PC-9 (cell line): ENCODE results near the gene BCL2L12. TPM values are rescaled to one million over a fixed set of nuclear protein-coding genes. Genes with fewer than 3 reads are reported as not detected.
A peak's percentile ranks its signal among the peaks of the same experiment; 100 is the strongest.

Experiments used
- BruUV-seq: library from RNA; stranded (reverse); fragments of 400-500 nt; replicated peaks from 2 replicates; lab custom pipeline; 2021; lab: Mats Ljungman, UMichigan
- CTCF ChIA-PET: fragments of 300-600 bp; sonication (Branson Sonifier 250); formaldehyde crosslinking; loops from one replicate; lab custom pipeline; 2022; ENCODE audit warnings: antibody characterized with exemption; lab: Charles Lee
- POLR2A ChIA-PET: fragments of 300-600 bp; sonication (Branson Sonifier 250); formaldehyde crosslinking; loops from one replicate; lab custom pipeline; 2022; ENCODE audit warnings: antibody characterized with exemption; ENCODE audit not compliant: unreplicated experiment; lab: Charles Lee
- DNase-seq, 2 experiments: peaks; one replicate each; pipeline versions ENCODE4 v3.0.0 to v3.0.0-alpha.2; 2015 to 2022; ENCODE audit warnings: mixed read lengths in 1 of 2
- H2AFZ ChIP-seq: fragments of 200-600 bp; sonication (generic); 2 replicates; pipeline ENCODE4 v1.8.1; 2017; ENCODE audit warnings: antibody characterized with exemption
- H3F3A ChIP-seq: fragments of 200-600 bp; sonication (generic); 2 replicates; pipeline ENCODE4 v1.8.1; 2017; ENCODE audit warnings: antibody characterized with exemption, mild to moderate bottlenecking, low read depth; ENCODE audit not compliant: insufficient read depth
- H3K27ac ChIP-seq: fragments of 200-600 bp; sonication (generic); 2 replicates; pipeline ENCODE4 v1.6.1; 2016; ENCODE audit warnings: mixed run types
- H3K27me3 ChIP-seq: fragments of 200-600 bp; sonication (generic); 2 replicates; pipeline ENCODE4 v1.6.1; 2016; ENCODE audit warnings: low read depth, mixed run types; ENCODE audit not compliant: insufficient read depth
- H3K36me3 ChIP-seq: fragments of 200-600 bp; sonication (generic); 2 replicates; pipeline ENCODE4 v1.6.1; 2016; ENCODE audit warnings: low read depth, mixed run types
- H3K4me1 ChIP-seq: fragments of 200-600 bp; sonication (generic); replicated peaks from 2 replicates; pipeline ENCODE4 v1.6.1; 2016; ENCODE audit warnings: mixed run types; ENCODE audit not compliant: insufficient read depth
- H3K4me2 ChIP-seq: fragments of 200-600 bp; sonication (generic); 2 replicates; pipeline ENCODE4 v1.6.1; 2017; ENCODE audit warnings: mixed run types
- H3K4me3 ChIP-seq: fragments of 200-600 bp; sonication (generic); 2 replicates; pipeline ENCODE4 v1.6.1; 2016; ENCODE audit warnings: mixed run types
- H3K79me2 ChIP-seq: fragments of 200-600 bp; sonication (generic); 2 replicates; pipeline ENCODE4 v1.6.1; 2017; ENCODE audit warnings: low read depth, mixed run types
- H3K9me2 ChIP-seq: fragments of 200-600 bp; sonication (generic); 2 replicates; pipeline ENCODE4 v1.8.1; 2017; ENCODE audit warnings: mild to moderate bottlenecking; ENCODE audit not compliant: insufficient read depth
- H3K9me3 ChIP-seq: fragments of 200-600 bp; sonication (generic); 2 replicates; pipeline ENCODE4 v1.8.1; 2016; ENCODE audit warnings: low read depth; ENCODE audit not compliant: insufficient read depth
- H4K20me1 ChIP-seq: fragments of 200-600 bp; sonication (generic); 2 replicates; pipeline ENCODE4 v1.8.1; 2017; ENCODE audit not compliant: insufficient read depth
- CTCF ChIP-seq: fragments of 200-600 bp; sonication (generic); conservative IDR thresholded peaks from 2 replicates; pipeline ENCODE4 v1.6.1; 2017; ENCODE audit warnings: mixed run types, antibody characterized with exemption, mild to moderate bottlenecking, moderate library complexity
- EZH2 ChIP-seq: fragments of 200-600 bp; sonication (generic); IDR thresholded peaks from 2 replicates; pipeline ENCODE4 v1.8.0; 2017; ENCODE audit warnings: antibody characterized with exemption, low read depth
- intact Hi-C: fragments of 100-400 bp; cut with micrococcal nuclease; formaldehyde crosslinking; loops from one replicate; pipeline ENCODE4 v1.10.0; 2022; ENCODE audit not compliant: unreplicated experiment
- total RNA-seq: library from RNA; stranded (reverse); gene quantifications from 2 replicates; pipeline ENCODE4 v1.2.3, GENCODE V29; 2021

The BCL2L12 gene
- total RNA-seq, 1 experiment from 2014 or later, result 84.8 TPM

- no peak for DNase-seq
- ChIA-PET CTCF (interaction anchor here (0.6 to 1.5 kb wide), 4 partner anchors 37 to 180 kb away, joined by 4 to 6 read pairs (median 4); partner anchors contain the start of gene PRRG2), POLR2A (interaction anchor here (0.5 to 1.8 kb wide), 15 partner anchors 9 to 1455 kb away, joined by 3 to 70 read pairs (median 7); partner anchors contain the start of genes AKT1S1, AP2A1, FUZ and IRF3)
- no peaks in the 10 kb centered on the region for H3K27me3 ChIP-seq
- peaks cover 5% of the 10 kb centered on the region; the same call in 1 of the 2 replicates for H3K36me3 ChIP-seq
- no peaks in the 10 kb centered on the region for H3K9me2 ChIP-seq
- intact Hi-C loops, result loop anchor here (1.0 to 10.0 kb wide), 9 partner anchors 27 to 767 kb away; partner anchors contain the start of genes AKT1S1, ALDH16A1, GYS1 and NOSIP
- TF ChIP-seq EZH2 (no peak), CTCF (no peak)
- peak overlapping the region; percentile 93 for H3K4me2 ChIP-seq
- H3K79me2 ChIP-seq, result peaks cover 30% of the 10 kb centered on the region
- H3K4me3 ChIP-seq, result peak overlapping the region; percentile 56
- H2AFZ ChIP-seq, result peak overlapping the region; percentile 52; the same call in 1 of the 2 replicates
- peaks cover 13% of the 10 kb centered on the region; the same call in 1 of the 2 replicates for H4K20me1 ChIP-seq
- no peaks in the 10 kb centered on the region for H3K9me3 ChIP-seq
- H3K4me1 ChIP-seq, result peaks cover 37% of the 10 kb centered on the region
- no TSS peak for BruUV-seq
- peak overlapping the region; percentile 17; the same call in 1 of the 2 replicates for H3K27ac ChIP-seq
- H3F3A ChIP-seq, result peaks cover 16% of the 10 kb centered on the region
Measured at GRCh38 chr19:49639401-49640112, 26.2 kb upstream of the BCL2L12 start.

GRCh38 chr19:49640113-49640898, 25.4 kb upstream of the BCL2L12 start, which contains the start of gene RRAS:
Gene RRAS, minus strand, starts transcription at chr19:49640143. Its CDS starts 45 bp downstream, at chr19:49640098.
- Histone ChIP-seq H3K4me2 (peak within 1 kb of the TSS; percentile 98), H3K36me3 (peaks cover 8% of the 10 kb centered on the region), H3K27ac (peak within 1 kb of the TSS; percentile 100), H3K4me1 (peaks cover 37% of the 10 kb centered on the region), H2AFZ (peak within 1 kb of the TSS; percentile 52; the same call in 1 of the 2 replicates), H3F3A (peaks cover 14% of the 10 kb centered on the region), H3K9me2 (no peaks in the 10 kb centered on the region), H3K27me3 (no peaks in the 10 kb centered on the region), H3K4me3 (peak within 1 kb of the TSS; percentile 80), H4K20me1 (peaks cover 18% of the 10 kb centered on the region; the same call in 1 of the 2 replicates), H3K79me2 (peaks cover 38% of the 10 kb centered on the region), H3K9me3 (no peaks in the 10 kb centered on the region)
- no peak for TF ChIP-seq CTCF
- TF ChIP-seq EZH2, result no peak
- intact Hi-C loops, result loop anchor here (1.0 to 10.0 kb wide), 9 partner anchors 28 to 768 kb away; partner anchors contain the start of genes AKT1S1, ALDH16A1, GYS1 and NOSIP
- ChIA-PET POLR2A (interaction anchor here (0.5 to 2.4 kb wide), 30 partner anchors 8 to 1455 kb away, joined by 3 to 70 read pairs (median 6); partner anchors contain the start of genes AKT1S1, ALDH16A1, AP2A1 and FUZ), CTCF (interaction anchor here (0.5 to 1.5 kb wide), 9 partner anchors 24 to 1368 kb away, joined by 3 to 13 read pairs (median 4); partner anchors contain the start of genes AP2A1 and PRRG2)
- BruUV-seq, result no TSS peak
- DNase-seq, result peak; percentile 99
